Breast epithelium (tissue), 4 donors: ENCODE data around the gene KRTAP13-2. TPM values are rescaled to one million over a fixed set of nuclear protein-coding genes. Genes with fewer than 3 reads are reported as not detected.

Experiments used
- DNase-seq, 2 donors: peaks; one replicate each; pipeline ENCODE4 v3.0.0-alpha.2; 2019; ENCODE audit warnings: low spot score in 2 of 2
- H3K27ac ChIP-seq, 2 donors: fragments of 200-600 bp; sonication (generic) in 1 of 2; one replicate each; pipeline ENCODE4 v1.5.1; 2016 to 2019; ENCODE audit warnings: mild to moderate bottlenecking in 1 of 2
- H3K27me3 ChIP-seq, 2 donors: fragments of 200-600 bp; sonication (generic) in 1 of 2; one replicate each; pipeline versions ENCODE4 v1.5.1 to v1.6.0; 2017 to 2019; ENCODE audit warnings: control low read depth in 1 of 2, mild to moderate bottlenecking in 1 of 2
- H3K36me3 ChIP-seq: fragments of 200-600 bp; one replicate; pipeline ENCODE4 v1.5.1; 2019
- H3K4me1 ChIP-seq, 2 donors: fragments of 200-600 bp; sonication (generic); one replicate each; pipeline ENCODE4 v1.5.1; 2016 to 2019; ENCODE audit warnings: control low read depth in 1 of 2
- H3K4me3 ChIP-seq, 3 donors: fragments of 200-600 bp; sonication (generic); 1 replicate in 2 of 3; 2 replicates in 1 of 3; pipeline ENCODE4 v1.5.1; 2016 to 2019; ENCODE audit warnings: mild to moderate bottlenecking in 3 of 3, moderate library complexity in 2 of 3
- H3K9me3 ChIP-seq, 2 donors: fragments of 200-600 bp; sonication (generic) in 1 of 2; one replicate each; pipeline ENCODE4 v1.5.1; 2016 to 2019; ENCODE audit warnings: control low read depth in 1 of 2
- POLR2A ChIP-seq: fragments of 450-650 bp; IDR thresholded peaks from one replicate; pipeline ENCODE4 v1.6.1; 2016; ENCODE audit warnings: antibody characterized with exemption, mild to moderate bottlenecking, moderate library complexity
- POLR2AphosphoS5 ChIP-seq, 3 donors: sonication (generic); formaldehyde crosslinking; IDR thresholded peaks; one replicate each; pipeline ENCODE4 v1.6.1; 2017; ENCODE audit warnings: antibody characterized with exemption in 3 of 3
- intact Hi-C: fragments of 100-400 bp; cut with DNase I; formaldehyde crosslinking; loops from one replicate; pipeline ENCODE4 v1.15.1; 2023; ENCODE audit warnings: low total_unique reads
- total RNA-seq, 3 donors: library from RNA; depleted of rRNA; stranded (reverse); fragments of >200 nt; gene quantifications; one replicate each; pipeline ENCODE4 v1.1.0, GENCODE V29; 2016
- TF ChIP-seq, protein P1 (sequence below), 3 donors: fragments of 450-650 bp; IDR thresholded peaks; one replicate each; pipeline ENCODE4 v1.5.1; 2016 to 2017; ENCODE audit warnings: antibody characterized with exemption in 3 of 3, mild to moderate bottlenecking in 3 of 3, moderate library complexity in 3 of 3

KRTAP13-2 gene
- total RNA-seq, 3 donors from 2014 or later: not detected

DNA sequence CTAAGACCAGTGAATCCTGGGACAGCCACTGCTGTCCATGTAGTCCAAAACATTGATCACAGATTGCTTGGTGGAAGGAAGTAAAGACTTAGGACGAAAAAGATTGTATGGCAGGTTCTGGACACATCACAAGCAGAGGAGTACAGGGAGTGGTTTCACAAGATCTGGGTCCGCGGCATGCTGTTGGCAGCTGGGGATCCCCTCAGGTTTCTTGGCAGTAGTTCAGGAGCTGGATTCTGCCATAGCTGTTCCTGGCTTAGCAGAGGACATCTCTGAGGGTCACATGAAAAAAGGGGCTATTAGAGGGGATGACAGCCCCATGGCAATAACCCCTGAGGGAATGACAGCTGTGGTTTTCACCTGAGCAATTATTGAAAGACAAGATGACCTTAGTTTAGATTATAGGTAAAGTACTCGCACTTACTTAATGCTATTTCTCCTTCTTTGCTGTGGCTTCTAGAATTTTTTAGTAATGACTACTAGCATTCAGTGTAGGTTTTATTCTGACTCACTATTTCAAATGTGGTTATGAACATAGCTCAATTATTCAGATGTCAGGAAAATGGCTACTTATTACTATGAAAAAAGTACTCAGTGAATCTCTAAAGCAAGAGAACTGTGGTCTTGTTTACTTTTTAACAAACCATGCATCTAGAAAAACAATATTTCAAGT lies 42.7 kb downstream of the KRTAP13-2 start:
- Histone ChIP-seq H3K27ac (no peak overlapping the region), H3K9me3 (no peaks in the 10 kb centered on the region), H3K27me3 (no peaks in the 10 kb centered on the region), H3K36me3 (no peaks in the 10 kb centered on the region), H3K4me3 (no peak overlapping the region), H3K4me1 (no peaks in the 10 kb centered on the region)
- intact Hi-C loops: no loop called here
- no peak for DNase-seq
- no peak for TF ChIP-seq POLR2AphosphoS5 (IDR thresholded peaks at IDR 0.05)
- TF ChIP-seq, protein P1, sequence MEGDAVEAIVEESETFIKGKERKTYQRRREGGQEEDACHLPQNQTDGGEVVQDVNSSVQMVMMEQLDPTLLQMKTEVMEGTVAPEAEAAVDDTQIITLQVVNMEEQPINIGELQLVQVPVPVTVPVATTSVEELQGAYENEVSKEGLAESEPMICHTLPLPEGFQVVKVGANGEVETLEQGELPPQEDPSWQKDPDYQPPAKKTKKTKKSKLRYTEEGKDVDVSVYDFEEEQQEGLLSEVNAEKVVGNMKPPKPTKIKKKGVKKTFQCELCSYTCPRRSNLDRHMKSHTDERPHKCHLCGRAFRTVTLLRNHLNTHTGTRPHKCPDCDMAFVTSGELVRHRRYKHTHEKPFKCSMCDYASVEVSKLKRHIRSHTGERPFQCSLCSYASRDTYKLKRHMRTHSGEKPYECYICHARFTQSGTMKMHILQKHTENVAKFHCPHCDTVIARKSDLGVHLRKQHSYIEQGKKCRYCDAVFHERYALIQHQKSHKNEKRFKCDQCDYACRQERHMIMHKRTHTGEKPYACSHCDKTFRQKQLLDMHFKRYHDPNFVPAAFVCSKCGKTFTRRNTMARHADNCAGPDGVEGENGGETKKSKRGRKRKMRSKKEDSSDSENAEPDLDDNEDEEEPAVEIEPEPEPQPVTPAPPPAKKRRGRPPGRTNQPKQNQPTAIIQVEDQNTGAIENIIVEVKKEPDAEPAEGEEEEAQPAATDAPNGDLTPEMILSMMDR (IDR thresholded peaks at IDR 0.05): no peak
- TF ChIP-seq POLR2A: no peak

- Histone ChIP-seq H3K27ac (no peak overlapping the region), H3K9me3 (no peaks in the 10 kb centered on the region), H3K4me3 (no peak overlapping the region), H3K36me3 (no peaks in the 10 kb centered on the region), H3K27me3 (no peaks in the 10 kb centered on the region), H3K4me1 (no peaks in the 10 kb centered on the region)
- no peak for DNase-seq
- intact Hi-C loops: no loop called here
- TF ChIP-seq POLR2A: no peak
- TF ChIP-seq, protein P1 (IDR thresholded peaks at IDR 0.05): no peak
- TF ChIP-seq POLR2AphosphoS5 (IDR thresholded peaks at IDR 0.05): no peak
These were observed 45.7 kb downstream of the KRTAP13-2 start for GRCh38 chr21:30326390-30326789.

Other genes with a start within 250 kb of the KRTAP13-2 start
- not detected for gene CLDN17, start 205.5 kb downstream of the KRTAP13-2 start, total RNA-seq
- 100 to 1,000 TPM in 1 of 3 donors, 10 to 100 TPM in 1, under 1 TPM in 1; 0.16 to 213 (median 39.7) TPM for gene CLDN8, start 156.2 kb downstream of the KRTAP13-2 start, total RNA-seq
- not detected for gene KRTAP24-1, start 89.3 kb downstream of the KRTAP13-2 start, total RNA-seq
- gene KRTAP25-1, start 82.8 kb downstream of the KRTAP13-2 start, total RNA-seq: not detected
- gene KRTAP26-1, start 52.0 kb downstream of the KRTAP13-2 start, total RNA-seq: not detected
- gene KRTAP27-1, start 34.6 kb downstream of the KRTAP13-2 start, total RNA-seq: not detected
- gene KRTAP23-1, start 23.7 kb downstream of the KRTAP13-2 start, total RNA-seq: not detected
- not detected for gene KRTAP13-1, start 23.8 kb upstream of the KRTAP13-2 start, total RNA-seq
- not detected for gene KRTAP13-3, start 53.7 kb upstream of the KRTAP13-2 start, total RNA-seq
- not detected for gene KRTAP13-4, start 57.9 kb upstream of the KRTAP13-2 start, total RNA-seq
- gene KRTAP15-1, start 68.0 kb upstream of the KRTAP13-2 start, total RNA-seq: not detected
- not detected for gene KRTAP19-1, start 108.1 kb upstream of the KRTAP13-2 start, total RNA-seq
- not detected for gene KRTAP19-2, start 115.2 kb upstream of the KRTAP13-2 start, total RNA-seq
- gene KRTAP19-3, start 119.7 kb upstream of the KRTAP13-2 start, total RNA-seq: not detected
- not detected for gene KRTAP19-4, start 124.9 kb upstream of the KRTAP13-2 start, total RNA-seq
- not detected for gene KRTAP19-5, start 129.9 kb upstream of the KRTAP13-2 start, total RNA-seq
- gene KRTAP19-6, start 169.6 kb upstream of the KRTAP13-2 start, total RNA-seq: not detected
- not detected for gene KRTAP19-7, start 189.0 kb upstream of the KRTAP13-2 start, total RNA-seq
- not detected for gene KRTAP22-2, start 218.1 kb upstream of the KRTAP13-2 start, total RNA-seq
- gene KRTAP6-3, start 220.2 kb upstream of the KRTAP13-2 start, total RNA-seq: not detected
- not detected for gene KRTAP6-2, start 226.6 kb upstream of the KRTAP13-2 start, total RNA-seq
- not detected for gene KRTAP22-1, start 228.8 kb upstream of the KRTAP13-2 start, total RNA-seq
- gene KRTAP6-1, start 241.7 kb upstream of the KRTAP13-2 start, total RNA-seq: not detected
- gene KRTAP20-1, start 244.2 kb upstream of the KRTAP13-2 start, total RNA-seq: not detected
- not detected for gene KRTAP20-4, start 248.4 kb upstream of the KRTAP13-2 start, total RNA-seq